Measurements from ENCODE around the gene ARL14EPL. TPM values are rescaled to one million over a fixed set of nuclear protein-coding genes. Genes with fewer than 3 reads are reported as not detected.

Gene ARL14EPL
- total and polyA plus RNA-seq, 11 donors = not detected

GRCh38 chr5:116009806-116010205 lies 22.5 kb upstream of the ARL14EPL start:
- ATAC-seq (no peak), DNase-seq (no peak)
- intact Hi-C loops (cut with DNase I) = no loop called here
- 77 to 84% (median 79%) methylated on average over 3 of the region's 3 CpGs for WGBS, 4 donors
- Histone ChIP-seq H3K9me3 (no peaks in the 10 kb centered on the region), H3K4me3 (no peak overlapping the region), H3K36me3 (no peaks in the 10 kb centered on the region), H3K27ac (no peak overlapping the region), H3K27me3 (no peaks in the 10 kb centered on the region), H3K4me1 (peaks cover 0 to 6% (median 0%) of the 10 kb centered on the region in 12 donors)
- no peak for TF ChIP-seq CTCF (IDR thresholded peaks at IDR 0.05)
- no peak for TF ChIP-seq POLR2A (IDR thresholded peaks at IDR 0.05)

- Histone ChIP-seq H3K36me3 (no peaks in the 10 kb centered on the region), H3K4me3 (no peak overlapping the region), H3K9me3 (no peaks in the 10 kb centered on the region), H3K27ac (no peak overlapping the region), H3K27me3 (no peaks in the 10 kb centered on the region), H3K4me1 (peaks cover 0 to 6% (median 0%) of the 10 kb centered on the region in 12 donors)
- ATAC-seq = no peak
- intact Hi-C loops (cut with DNase I) = no loop called here
- no peak for DNase-seq
- no peak for TF ChIP-seq CTCF (IDR thresholded peaks at IDR 0.05)
- TF ChIP-seq POLR2A (IDR thresholded peaks at IDR 0.05) = no peak
Measured at GRCh38 chr5:116011046-116011445, 21.2 kb upstream of the ARL14EPL start.

GRCh38 chr5:116013207-116013785 lies 19.0 kb upstream of the ARL14EPL start:
- DNase-seq (no peak), ATAC-seq (peak in 3 of 4 donors; percentile 13 to 46 (median 42))
- no peak overlapping the region for H3K27ac ChIP-seq

GRCh38 chr5:116013936-116014335 lies 18.3 kb upstream of the ARL14EPL start:
- Histone ChIP-seq H3K9me3 (no peaks in the 10 kb centered on the region), H3K4me3 (no peak overlapping the region), H3K4me1 (peaks cover 0 to 6% (median 0%) of the 10 kb centered on the region in 12 donors), H3K27me3 (no peaks in the 10 kb centered on the region), H3K27ac (peak overlapping the region in 1 of 12 donors; percentile 46), H3K36me3 (no peaks in the 10 kb centered on the region)
- DNase-seq = no peak
- TF ChIP-seq CTCF (IDR thresholded peaks at IDR 0.05) (no peak), POLR2A (IDR thresholded peaks at IDR 0.05) (no peak)
- ATAC-seq = no peak
- intact Hi-C loops (cut with DNase I) = no loop called here

More at GRCh38 chr5:116013207-116013785, 19.0 kb upstream of the ARL14EPL start:
- H3K36me3 ChIP-seq = no peaks in the 10 kb centered on the region
- TF ChIP-seq POLR2A (IDR thresholded peaks at IDR 0.05) (no peak), CTCF (IDR thresholded peaks at IDR 0.05) (no peak)
- no peaks in the 10 kb centered on the region for H3K9me3 ChIP-seq
- H3K27me3 ChIP-seq = no peaks in the 10 kb centered on the region
- WGBS, 4 donors = 38 to 50% (median 48%) methylated on average over 6 of the region's 6 CpGs
- H3K4me1 ChIP-seq = peaks cover 0 to 6% (median 0%) of the 10 kb centered on the region in 12 donors
- intact Hi-C loops (cut with DNase I) = no loop called here
- no peak overlapping the region for H3K4me3 ChIP-seq

Data from heart left ventricle (tissue), 16 donors.